ENCODE results near the gene DKK2. TPM values are rescaled to one million over a fixed set of nuclear protein-coding genes. Genes with fewer than 3 reads are reported as not detected.

The DKK2 gene
- total and polyA plus RNA-seq, 3 donors from 2014 or later, result 0.21 to 0.62 TPM; not detected in 1

GRCh38 chr4:107058828-107059227 lies 22.7 kb upstream of the DKK2 start:
- Histone ChIP-seq H3K36me3 (ENCODE audit: low read depth, missing control alignments) (no peaks in the 10 kb centered on the region), H3K27ac (no peak overlapping the region), H3K4me1 (no peaks in the 10 kb centered on the region), H3K9me3 (no peaks in the 10 kb centered on the region), H3K27me3 (no peaks in the 10 kb centered on the region), H3K4me3 (no peak overlapping the region)
- 65 to 76% methylated on average over 1 of the region's 1 CpG for WGBS, 2 donors
- intact Hi-C loops (cut with DNase I; ENCODE audit: low total_unique reads), result no loop called here
- no peak for DNase-seq
- TF ChIP-seq CTCF (IDR thresholded peaks at IDR 0.05) (no peak), POLR2A (IDR thresholded peaks at IDR 0.05) (no peak)

- intact Hi-C loops (cut with DNase I; ENCODE audit: low total_unique reads), result no loop called here
- 64 to 67% methylated on average over 3 of the region's 3 CpGs for WGBS, 2 donors
- Histone ChIP-seq H3K4me1 (no peaks in the 10 kb centered on the region), H3K4me3 (no peak overlapping the region), H3K36me3 (ENCODE audit: low read depth, missing control alignments) (no peaks in the 10 kb centered on the region), H3K27me3 (no peaks in the 10 kb centered on the region), H3K27ac (no peak overlapping the region), H3K9me3 (no peaks in the 10 kb centered on the region)
- TF ChIP-seq POLR2A (IDR thresholded peaks at IDR 0.05) (no peak), CTCF (IDR thresholded peaks at IDR 0.05) (peak in 2 of 3 experiments; percentile 11 to 25)
- DNase-seq, result no peak
These were observed 14.5 kb upstream of the DKK2 start for GRCh38 chr4:107050525-107051135.

- H3K27ac ChIP-seq, result no peak overlapping the region
- intact Hi-C loops (cut with DNase I; ENCODE audit: low total_unique reads), result no loop called here
- DNase-seq, result no peak
- no peaks in the 10 kb centered on the region for H3K9me3 ChIP-seq
- no peak overlapping the region for H3K4me3 ChIP-seq
- no peaks in the 10 kb centered on the region for H3K36me3 ChIP-seq (ENCODE audit: low read depth, missing control alignments)
- WGBS, 2 donors, result 94 to 96% methylated on average over 1 of the region's 1 CpG
- no peaks in the 10 kb centered on the region for H3K4me1 ChIP-seq
- TF ChIP-seq POLR2A (IDR thresholded peaks at IDR 0.05) (no peak), CTCF (IDR thresholded peaks at IDR 0.05) (no peak)
- H3K27me3 ChIP-seq, result no peaks in the 10 kb centered on the region
These were observed 10.1 kb upstream of the DKK2 start for GRCh38 chr4:107046261-107046660.

- peak; percentile 22 for DNase-seq
- no peaks in the 10 kb centered on the region for H3K36me3 ChIP-seq (ENCODE audit: low read depth, missing control alignments)
- no peaks in the 10 kb centered on the region for H3K4me1 ChIP-seq
- no peak overlapping the region for H3K27ac ChIP-seq
- H3K27me3 ChIP-seq, result no peaks in the 10 kb centered on the region
- 46 to 69% methylated on average over 1 of the region's 1 CpG for WGBS, 2 donors
- TF ChIP-seq POLR2A (IDR thresholded peaks at IDR 0.05), result no peak
- no peak for TF ChIP-seq CTCF (IDR thresholded peaks at IDR 0.05)
- no peak overlapping the region for H3K4me3 ChIP-seq
- intact Hi-C loops (cut with DNase I; ENCODE audit: low total_unique reads), result no loop called here
- H3K9me3 ChIP-seq, result no peaks in the 10 kb centered on the region
These were observed 8.1 kb upstream of the DKK2 start for GRCh38 chr4:107044170-107044569.

- peaks cover 25% of the 10 kb centered on the region for H3K4me1 ChIP-seq
- no peaks in the 10 kb centered on the region for H3K27me3 ChIP-seq
- WGBS, 2 donors, result 0 to 1% methylated on average over 19 of the region's 19 CpGs
- no peak overlapping the region for H3K4me3 ChIP-seq
- peak; percentile 62 for DNase-seq
- H3K27ac ChIP-seq, result no peak overlapping the region
- intact Hi-C loops (cut with DNase I; ENCODE audit: low total_unique reads), result no loop called here
- no peak for TF ChIP-seq POLR2A (IDR thresholded peaks at IDR 0.05)
- TF ChIP-seq CTCF (IDR thresholded peaks at IDR 0.05), result peak in 1 of 3 experiments; percentile 24
- no peaks in the 10 kb centered on the region for H3K36me3 ChIP-seq (ENCODE audit: low read depth, missing control alignments)
- H3K9me3 ChIP-seq, result no peaks in the 10 kb centered on the region
These were observed 1.1 kb upstream of the DKK2 start for GRCh38 chr4:107037199-107037584.
